GM12874 (cell line): ENCODE measurements around the gene MON1A.

Experiments
- TF ChIP-seq, protein P1 (sequence below): IDR thresholded peaks from 2 replicates; pipeline ENCODE4 v1.5.1; 2011; ENCODE audit warnings: low read depth, mild to moderate bottlenecking, control low read depth, low read length, moderate library complexity; ENCODE audit not compliant: insufficient read depth

The MON1A gene

DNA sequence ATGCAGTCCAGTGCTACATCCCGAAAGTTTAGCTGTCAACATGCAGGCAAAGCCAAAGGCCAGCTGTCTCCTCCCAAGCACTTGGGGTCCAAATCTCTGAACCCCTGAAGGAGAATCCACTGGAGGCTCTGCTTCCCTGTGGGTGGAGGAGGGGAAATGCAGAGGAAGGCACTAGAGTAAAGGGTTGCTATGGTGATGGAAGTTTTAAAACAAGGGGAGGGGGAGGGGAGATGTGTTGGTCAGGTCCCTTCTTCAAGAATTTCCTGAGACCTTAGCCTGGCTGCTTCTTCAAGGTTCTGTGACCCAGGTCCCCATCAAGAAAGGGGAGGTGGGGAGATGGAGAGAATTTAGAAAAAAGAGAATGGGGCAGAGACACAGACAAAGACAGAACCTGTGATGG lies 62.2 kb downstream of the MON1A start:
- TF ChIP-seq, protein P1, sequence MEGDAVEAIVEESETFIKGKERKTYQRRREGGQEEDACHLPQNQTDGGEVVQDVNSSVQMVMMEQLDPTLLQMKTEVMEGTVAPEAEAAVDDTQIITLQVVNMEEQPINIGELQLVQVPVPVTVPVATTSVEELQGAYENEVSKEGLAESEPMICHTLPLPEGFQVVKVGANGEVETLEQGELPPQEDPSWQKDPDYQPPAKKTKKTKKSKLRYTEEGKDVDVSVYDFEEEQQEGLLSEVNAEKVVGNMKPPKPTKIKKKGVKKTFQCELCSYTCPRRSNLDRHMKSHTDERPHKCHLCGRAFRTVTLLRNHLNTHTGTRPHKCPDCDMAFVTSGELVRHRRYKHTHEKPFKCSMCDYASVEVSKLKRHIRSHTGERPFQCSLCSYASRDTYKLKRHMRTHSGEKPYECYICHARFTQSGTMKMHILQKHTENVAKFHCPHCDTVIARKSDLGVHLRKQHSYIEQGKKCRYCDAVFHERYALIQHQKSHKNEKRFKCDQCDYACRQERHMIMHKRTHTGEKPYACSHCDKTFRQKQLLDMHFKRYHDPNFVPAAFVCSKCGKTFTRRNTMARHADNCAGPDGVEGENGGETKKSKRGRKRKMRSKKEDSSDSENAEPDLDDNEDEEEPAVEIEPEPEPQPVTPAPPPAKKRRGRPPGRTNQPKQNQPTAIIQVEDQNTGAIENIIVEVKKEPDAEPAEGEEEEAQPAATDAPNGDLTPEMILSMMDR: no peak

DNA sequence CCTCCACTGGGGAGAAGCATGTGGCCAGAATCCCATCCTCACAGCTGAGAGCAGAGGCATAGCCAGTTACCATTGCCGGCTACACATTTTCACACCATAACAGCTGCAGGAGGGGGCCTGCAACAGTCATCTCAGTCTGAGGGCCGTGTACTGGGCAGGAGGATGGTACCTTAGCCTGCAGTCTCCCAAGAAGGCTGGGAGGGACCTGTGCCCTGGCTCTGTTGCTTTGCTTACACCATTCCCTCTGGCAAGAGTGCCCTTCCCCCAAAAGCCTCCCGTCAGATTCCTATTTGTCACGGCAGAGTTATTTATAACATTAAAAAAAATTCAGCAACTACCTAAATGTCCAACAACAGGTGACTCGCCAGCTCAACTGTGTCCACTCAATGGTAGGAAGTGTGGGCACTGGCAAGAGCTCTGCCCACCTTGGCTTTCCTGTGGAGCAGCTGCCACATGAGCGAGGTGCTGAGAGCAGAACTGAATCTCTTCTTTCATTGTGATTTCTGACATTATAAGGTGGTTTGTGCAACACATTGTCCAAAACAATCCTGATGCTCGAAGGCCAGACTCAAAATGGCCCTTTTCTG lies 64.3 kb downstream of the MON1A start:
- TF ChIP-seq, protein P1: no peak

DNA sequence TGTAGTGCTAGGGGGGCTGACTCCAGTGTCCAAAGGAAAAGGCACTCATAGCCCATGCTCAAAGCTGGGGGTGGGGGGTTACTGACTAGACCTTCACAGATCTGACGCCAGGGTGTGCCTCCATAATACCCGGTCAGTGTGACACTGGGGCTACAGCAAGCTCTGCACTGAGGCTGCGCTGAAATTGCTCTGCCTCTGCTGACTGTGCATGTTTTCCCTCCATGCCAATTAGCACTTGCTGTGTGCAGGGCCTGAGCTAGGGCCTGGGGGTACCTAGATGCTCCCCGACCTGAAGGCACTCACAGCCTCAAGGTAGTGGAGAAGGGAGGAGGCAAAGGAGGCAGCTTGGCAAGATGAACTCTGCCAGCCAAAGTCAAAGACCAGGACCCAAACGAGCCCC lies 65.1 kb downstream of the MON1A start:
- TF ChIP-seq, protein P1: no peak

DNA sequence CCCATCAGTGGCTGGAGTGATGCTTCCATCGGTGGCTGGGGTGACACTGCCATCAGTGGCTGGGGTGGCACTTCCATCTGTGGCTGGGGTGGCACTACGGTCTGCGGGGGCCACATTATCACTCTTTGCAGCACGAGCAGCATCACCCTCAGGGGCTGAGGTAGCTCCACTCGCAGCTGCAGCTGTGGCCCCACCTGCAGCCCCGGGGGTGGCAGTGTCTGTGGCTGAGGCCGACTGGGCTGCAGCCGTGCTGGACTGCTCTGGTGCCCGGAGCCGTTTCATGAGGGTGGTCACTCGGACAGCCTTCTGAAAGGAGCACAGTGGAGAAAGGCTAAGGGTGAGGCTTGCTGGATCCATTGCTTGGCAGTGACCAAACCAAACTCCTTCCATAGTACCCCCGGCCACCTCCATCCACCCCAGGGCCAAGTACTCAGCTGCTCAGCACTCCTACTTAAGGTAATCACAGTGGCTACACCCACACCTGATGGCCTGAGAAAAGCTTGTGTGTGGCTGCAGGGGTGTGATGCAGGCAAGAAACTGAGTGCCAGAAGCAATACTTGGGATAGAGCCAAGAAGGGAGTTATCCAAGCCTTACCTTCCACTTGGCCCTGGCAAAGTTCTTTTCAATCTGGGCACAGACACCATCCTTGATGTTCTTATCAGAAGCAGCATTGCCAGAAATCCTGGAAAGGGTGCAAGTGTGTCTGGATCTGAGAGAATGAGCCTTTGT lies 69.9 kb downstream of the MON1A start:
- TF ChIP-seq, protein P1: no peak
